Measurements from ENCODE around the gene KAZN. TPM values are rescaled to one million over a fixed set of nuclear protein-coding genes. Genes with fewer than 3 reads are reported as not detected.
A peak's percentile ranks its signal among the peaks of the same experiment; 100 is the strongest.

Gene KAZN
- total RNA-seq, 1 donor from 2014 or later: 7.9 TPM

DNA sequence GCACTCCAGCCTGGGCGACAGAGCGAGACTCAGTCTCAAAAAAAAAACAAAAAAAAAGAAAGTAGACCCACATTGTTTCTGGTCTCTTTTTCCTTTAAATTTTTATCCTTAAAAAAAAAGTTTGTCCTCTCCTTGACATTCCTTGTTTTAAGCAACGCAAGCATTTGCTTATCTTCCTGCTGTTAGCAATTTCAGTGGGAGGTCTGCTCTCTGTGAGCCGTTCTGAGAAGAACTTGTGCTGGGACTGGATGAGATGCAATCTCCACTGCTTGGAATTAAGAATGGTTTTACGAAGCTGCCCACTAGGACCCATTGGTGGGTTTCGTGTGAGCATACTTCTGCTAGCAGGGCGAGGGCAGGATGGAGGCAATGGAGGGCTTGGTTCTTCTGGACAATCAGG lies 329.9 kb downstream of the KAZN start:
- TF ChIP-seq, protein P1, sequence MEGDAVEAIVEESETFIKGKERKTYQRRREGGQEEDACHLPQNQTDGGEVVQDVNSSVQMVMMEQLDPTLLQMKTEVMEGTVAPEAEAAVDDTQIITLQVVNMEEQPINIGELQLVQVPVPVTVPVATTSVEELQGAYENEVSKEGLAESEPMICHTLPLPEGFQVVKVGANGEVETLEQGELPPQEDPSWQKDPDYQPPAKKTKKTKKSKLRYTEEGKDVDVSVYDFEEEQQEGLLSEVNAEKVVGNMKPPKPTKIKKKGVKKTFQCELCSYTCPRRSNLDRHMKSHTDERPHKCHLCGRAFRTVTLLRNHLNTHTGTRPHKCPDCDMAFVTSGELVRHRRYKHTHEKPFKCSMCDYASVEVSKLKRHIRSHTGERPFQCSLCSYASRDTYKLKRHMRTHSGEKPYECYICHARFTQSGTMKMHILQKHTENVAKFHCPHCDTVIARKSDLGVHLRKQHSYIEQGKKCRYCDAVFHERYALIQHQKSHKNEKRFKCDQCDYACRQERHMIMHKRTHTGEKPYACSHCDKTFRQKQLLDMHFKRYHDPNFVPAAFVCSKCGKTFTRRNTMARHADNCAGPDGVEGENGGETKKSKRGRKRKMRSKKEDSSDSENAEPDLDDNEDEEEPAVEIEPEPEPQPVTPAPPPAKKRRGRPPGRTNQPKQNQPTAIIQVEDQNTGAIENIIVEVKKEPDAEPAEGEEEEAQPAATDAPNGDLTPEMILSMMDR (IDR thresholded peaks at IDR 0.05; ENCODE audit: partially characterized antibody, unreplicated experiment): no peak
- no peak overlapping the region for H3K27ac Mint-ChIP-seq (ENCODE audit: unreplicated experiment)
- H3K4me1 Mint-ChIP-seq (ENCODE audit: low read depth, unreplicated experiment): peaks cover 18% of the 10 kb centered on the region
- no peaks in the 10 kb centered on the region for H3K36me3 Mint-ChIP-seq (ENCODE audit: unreplicated experiment)
- no peak for DNase-seq
- no peak overlapping the region for H3K4me3 Mint-ChIP-seq (ENCODE audit: unreplicated experiment)
- no peaks in the 10 kb centered on the region for H3K9me3 Mint-ChIP-seq (ENCODE audit: unreplicated experiment)
- peaks cover 9% of the 10 kb centered on the region for H3K27me3 Mint-ChIP-seq (ENCODE audit: unreplicated experiment)

DNA sequence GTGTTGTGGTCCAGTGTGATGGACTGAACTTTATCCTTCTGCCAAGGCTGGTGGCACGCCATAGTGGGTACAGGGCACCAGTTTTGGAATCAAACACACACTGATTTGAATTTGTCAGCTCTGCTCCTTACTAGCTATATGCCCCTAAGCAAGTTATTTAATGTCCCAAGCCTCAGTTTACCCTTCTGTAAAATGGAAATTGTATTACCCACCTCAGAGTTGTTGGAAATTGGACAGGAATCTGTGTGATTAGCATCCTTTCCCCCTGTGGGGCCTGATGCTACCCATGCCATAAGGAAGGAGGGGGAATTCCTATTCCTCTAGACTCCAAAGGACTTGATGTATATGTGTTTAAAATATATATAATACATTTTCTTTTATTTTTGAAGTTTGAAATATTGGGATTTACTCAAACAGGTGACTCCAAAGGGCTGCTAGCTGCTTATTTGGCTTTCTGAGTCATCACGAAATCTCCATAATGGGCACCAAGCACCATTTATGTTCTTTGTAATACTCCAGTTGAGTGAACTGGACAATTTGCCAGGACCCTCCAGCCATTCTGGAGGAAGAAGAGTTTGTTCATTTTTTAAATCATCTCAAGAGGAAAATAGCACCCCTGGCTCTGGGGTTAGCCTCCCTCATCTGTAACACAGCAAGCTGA lies 330.5 kb downstream of the KAZN start:
- peak overlapping the region; percentile 15 for H3K4me3 Mint-ChIP-seq (ENCODE audit: unreplicated experiment)
- H3K9me3 Mint-ChIP-seq (ENCODE audit: unreplicated experiment): no peaks in the 10 kb centered on the region
- DNase-seq: no peak
- H3K27me3 Mint-ChIP-seq (ENCODE audit: unreplicated experiment): peaks cover 7% of the 10 kb centered on the region
- H3K4me1 Mint-ChIP-seq (ENCODE audit: low read depth, unreplicated experiment): peaks cover 18% of the 10 kb centered on the region
- no peaks in the 10 kb centered on the region for H3K36me3 Mint-ChIP-seq (ENCODE audit: unreplicated experiment)
- H3K27ac Mint-ChIP-seq (ENCODE audit: unreplicated experiment): no peak overlapping the region
- TF ChIP-seq, protein P1 (IDR thresholded peaks at IDR 0.05; ENCODE audit: partially characterized antibody, unreplicated experiment): no peak

DNA sequence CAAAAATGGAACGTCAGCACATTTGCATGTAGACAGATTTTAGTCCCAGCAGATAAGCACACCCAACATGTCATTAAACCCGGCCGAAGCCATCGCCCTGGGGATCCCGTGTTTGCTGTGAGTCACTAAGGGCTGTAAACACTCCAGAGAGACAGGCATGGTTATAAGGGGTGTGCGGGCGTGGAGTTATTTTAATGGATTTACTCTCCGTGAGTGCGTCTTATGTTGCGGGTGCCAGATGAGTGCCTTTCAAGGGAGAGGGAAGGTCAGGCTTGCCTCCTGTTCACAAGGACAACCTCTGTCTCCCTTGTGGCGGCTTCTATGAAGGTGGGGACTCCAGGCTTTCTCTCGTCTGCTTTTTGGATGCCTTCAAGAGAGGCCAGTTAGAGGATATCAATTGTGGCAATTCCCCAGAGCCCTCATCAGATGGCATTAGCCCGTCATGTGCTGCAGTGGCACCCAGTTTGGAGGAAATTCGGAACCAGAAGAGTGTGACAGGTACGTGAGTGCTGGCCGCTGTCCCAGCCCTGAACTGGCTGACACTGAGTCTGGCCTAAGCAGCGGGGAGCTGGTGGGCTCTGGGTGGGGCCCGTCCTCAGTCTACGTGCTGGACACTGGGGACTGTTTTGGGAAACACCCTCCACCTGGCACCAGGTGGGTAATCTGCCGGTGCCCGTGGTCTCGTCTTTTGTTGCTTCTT lies 331.2 kb downstream of the KAZN start:
- TF ChIP-seq, protein P1 (IDR thresholded peaks at IDR 0.05; ENCODE audit: partially characterized antibody, unreplicated experiment): no peak
- H3K4me1 Mint-ChIP-seq (ENCODE audit: low read depth, unreplicated experiment): peaks cover 18% of the 10 kb centered on the region
- peak overlapping the region; percentile 12 for H3K27ac Mint-ChIP-seq (ENCODE audit: unreplicated experiment)
- H3K4me3 Mint-ChIP-seq (ENCODE audit: unreplicated experiment): peak overlapping the region; percentile 15
- H3K9me3 Mint-ChIP-seq (ENCODE audit: unreplicated experiment): no peaks in the 10 kb centered on the region
- H3K36me3 Mint-ChIP-seq (ENCODE audit: unreplicated experiment): no peaks in the 10 kb centered on the region
- peak; percentile 40 for DNase-seq
- H3K27me3 Mint-ChIP-seq (ENCODE audit: unreplicated experiment): peaks cover 7% of the 10 kb centered on the region

DNA sequence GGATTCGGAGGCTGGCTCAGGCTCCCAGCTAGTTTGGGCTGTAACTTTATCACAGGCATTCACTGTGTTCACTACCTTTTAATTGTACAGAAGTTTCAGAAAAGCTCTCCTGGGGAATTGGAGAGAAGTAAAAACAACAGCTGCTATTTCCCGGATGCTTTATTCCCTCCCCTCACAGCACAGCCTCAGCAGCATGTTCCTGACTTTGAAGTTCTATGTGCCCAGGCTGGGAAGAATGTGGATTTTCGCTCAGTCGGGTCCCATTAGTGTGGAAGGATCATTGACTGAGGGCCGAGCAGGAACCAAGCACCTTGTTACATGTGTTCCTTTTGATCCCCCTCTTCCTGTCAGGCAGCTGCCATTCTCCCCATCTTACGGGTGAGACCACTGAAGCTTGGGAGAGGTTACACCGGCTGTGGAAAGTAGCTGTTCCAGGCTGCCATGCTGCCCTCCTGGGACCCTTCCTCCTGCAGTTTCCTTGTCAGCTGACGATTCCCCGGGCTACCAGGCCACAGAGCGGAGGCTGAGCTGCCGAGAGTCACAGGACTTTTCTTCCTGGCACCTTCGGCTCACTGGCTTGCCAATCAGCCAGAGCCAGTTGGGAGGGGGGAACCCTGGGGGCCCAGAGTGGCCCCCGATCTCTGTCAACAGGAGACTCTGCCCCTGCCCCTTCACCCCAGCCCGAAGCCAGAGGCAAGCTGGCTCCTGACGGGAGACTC lies 331.9 kb downstream of the KAZN start:
- no peaks in the 10 kb centered on the region for H3K9me3 Mint-ChIP-seq (ENCODE audit: unreplicated experiment)
- peak overlapping the region; percentile 12 for H3K27ac Mint-ChIP-seq (ENCODE audit: unreplicated experiment)
- H3K4me1 Mint-ChIP-seq (ENCODE audit: low read depth, unreplicated experiment): peaks cover 15% of the 10 kb centered on the region
- no peak overlapping the region for H3K4me3 Mint-ChIP-seq (ENCODE audit: unreplicated experiment)
- peak; percentile 65 for DNase-seq
- H3K36me3 Mint-ChIP-seq (ENCODE audit: unreplicated experiment): no peaks in the 10 kb centered on the region
- TF ChIP-seq, protein P1 (IDR thresholded peaks at IDR 0.05; ENCODE audit: partially characterized antibody, unreplicated experiment): no peak
- peaks cover 2% of the 10 kb centered on the region for H3K27me3 Mint-ChIP-seq (ENCODE audit: unreplicated experiment)
